Activated CD4-positive, alpha-beta T cell treated with anti-CD3 and anti-CD28 coated beads, Interleukin-10, Interleukin-2, amounts not matched to agents 100 ng/mL and 50 ng/mL, durations not matched to agents 16 hours and 8 hours (primary cell): ENCODE results near the gene CNBP.
"Not testable (repeated sequence)": the region's sequence is repeated elsewhere in the genome, so short reads cannot be mapped to it uniquely, and the experiment has no call there.

Experiments used
- DNase-seq: peaks from one replicate; pipeline ENCODE4 v3.0.0-alpha.2; 2020

The CNBP gene

GRCh38 chr3:129184784-129185542 lies 1.3 kb upstream of the CNBP start:
- not testable (repeated sequence) for DNase-seq

GRCh38 chr3:129184396-129184657 lies 631 bp upstream of the CNBP start:
- DNase-seq: peak; percentile 46

- DNase-seq: peak; percentile 54
Observed at GRCh38 chr3:129182390-129183185, 1.1 kb downstream of the CNBP start.

GRCh38 chr3:129181819-129182218 lies 1.9 kb downstream of the CNBP start:
- DNase-seq: no peak

GRCh38 chr3:129180461-129180860 lies 3.2 kb downstream of the CNBP start:
- DNase-seq: no peak

GRCh38 chr3:129176051-129176450 lies 7.6 kb downstream of the CNBP start:
- DNase-seq: no peak

GRCh38 chr3:129173725-129174124 lies 10.0 kb downstream of the CNBP start:
- DNase-seq: no peak

- no peak for DNase-seq
Observed at GRCh38 chr3:129173206-129173605, 10.5 kb downstream of the CNBP start.

GRCh38 chr3:129166579-129167332 lies 16.9 kb downstream of the CNBP start:
- no peak for DNase-seq

- DNase-seq: not testable (repeated sequence)
Observed at GRCh38 chr3:129165594-129165993, 18.1 kb downstream of the CNBP start.

GRCh38 chr3:129164500-129164899 lies 19.2 kb downstream of the CNBP start:
- DNase-seq: no peak

- peak; percentile 42 for DNase-seq
Observed at GRCh38 chr3:129162729-129163579, 20.7 kb downstream of the CNBP start.

GRCh38 chr3:129161860-129162271 lies 21.8 kb downstream of the CNBP start:
- peak; percentile 51 for DNase-seq

- DNase-seq: peak; percentile 96
Observed at GRCh38 chr3:129160891-129161859, 22.5 kb downstream of the CNBP start, which contains the start of gene ISY1. ISY1 (minus strand) TSS chr3:129161063; CDS start chr3:129160975, 88 bp downstream.

GRCh38 chr3:129144786-129145185 lies 38.9 kb downstream of the CNBP start:
- DNase-seq: no peak

- not testable (repeated sequence) for DNase-seq
Observed at GRCh38 chr3:129141011-129141410, 42.7 kb downstream of the CNBP start.

GRCh38 chr3:129139911-129140310 lies 43.8 kb downstream of the CNBP start:
- no peak for DNase-seq

- DNase-seq: not testable (repeated sequence)
Observed at GRCh38 chr3:129136275-129136674, 47.4 kb downstream of the CNBP start.

GRCh38 chr3:129132097-129132866 lies 51.4 kb downstream of the CNBP start:
- no peak for DNase-seq

- no peak for DNase-seq
Observed at GRCh38 chr3:129131465-129132088, 52.1 kb downstream of the CNBP start.
